GM12891 (cell line): Measurements from ENCODE around the gene PTPRN2.

ENCODE experiments used
- DNase-seq: peaks from one replicate; pipeline ENCODE4 v3.0.0; 2011; ENCODE audit warnings: low spot score; ENCODE audit not compliant: insufficient read length
- FAIRE-seq: peaks from 2 replicates; lab custom pipeline; 2011; peaks lifted over from hg19 to GRCh38; lab: Jason Lieb, UNC
- PAX5 ChIP-seq: IDR thresholded peaks from 2 replicates; pipeline ENCODE4 v1.6.1; 2011; ENCODE audit warnings: low read length, moderate library complexity, mild to moderate bottlenecking; ENCODE audit not compliant: insufficient read depth, severe bottlenecking
- POLR2A ChIP-seq: IDR thresholded peaks from 2 replicates; pipeline ENCODE4 v1.6.1; 2011; ENCODE audit warnings: low read depth, low read length, control low read depth
- POLR2AphosphoS5 ChIP-seq: IDR thresholded peaks from 2 replicates; pipeline ENCODE4 v1.6.1; 2011; ENCODE audit warnings: low read depth, low read length, control low read depth
- POU2F2 ChIP-seq: IDR thresholded peaks from 2 replicates; pipeline ENCODE4 v1.6.1; 2011; ENCODE audit warnings: low read depth, mild to moderate bottlenecking, control low read depth, low read length, moderate library complexity
- SPI1 ChIP-seq: IDR thresholded peaks from 2 replicates; pipeline ENCODE4 v1.6.1; 2011; ENCODE audit warnings: low read depth, low read length, control low read depth
- TAF1 ChIP-seq: IDR thresholded peaks from 2 replicates; pipeline ENCODE4 v1.6.1; 2011; ENCODE audit warnings: low read depth, low read length, control low read depth

PTPRN2 gene

DNA sequence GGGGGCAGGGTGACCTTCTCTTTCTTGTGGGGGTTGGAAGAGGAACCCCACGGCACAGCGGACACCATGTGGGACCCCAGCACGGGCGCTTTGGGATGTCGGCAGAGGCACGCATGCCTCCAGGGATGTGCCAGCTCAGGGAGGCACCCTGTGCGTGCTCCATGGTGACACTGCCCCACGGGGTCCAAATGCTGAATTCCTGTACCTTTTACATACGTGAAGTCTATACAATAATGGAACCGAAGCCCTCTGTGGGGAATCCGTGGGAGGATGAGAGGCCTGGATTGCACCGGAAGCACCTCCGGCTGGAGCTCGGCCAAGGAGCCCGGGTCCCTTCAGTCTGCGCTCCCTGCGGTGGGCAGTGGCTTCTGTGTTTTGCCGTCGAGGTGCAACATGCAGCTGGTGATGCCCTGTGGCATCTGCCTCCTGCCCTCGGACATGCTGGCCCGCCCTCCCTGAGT, 726.6 kb downstream of the PTPRN2 start:
- no peak for TF ChIP-seq POU2F2
- no peak for DNase-seq
- no peak for FAIRE-seq

DNA sequence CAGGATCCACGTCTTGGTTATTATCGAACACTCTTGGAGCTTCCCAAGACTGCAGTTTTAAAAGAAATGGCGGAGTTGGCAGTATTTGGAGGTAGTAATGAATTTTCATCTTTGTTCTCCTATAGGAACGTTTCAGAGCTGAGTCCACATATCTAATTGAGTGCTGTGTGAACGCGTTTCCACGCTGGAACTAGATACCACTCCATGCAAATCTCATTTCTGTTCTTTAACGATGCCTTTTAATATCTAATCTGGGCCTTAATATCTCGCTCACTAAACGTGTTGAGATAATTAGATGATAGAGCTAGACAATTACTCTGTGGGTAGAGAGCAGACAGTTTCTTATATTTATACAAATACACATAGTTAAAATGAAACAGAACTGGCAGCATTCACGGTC, 727.2 kb downstream of the PTPRN2 start:
- DNase-seq = no peak
- FAIRE-seq = no peak
- TF ChIP-seq POU2F2 = no peak
- TF ChIP-seq SPI1 = no peak
- no peak for TF ChIP-seq POLR2A
- TF ChIP-seq POLR2AphosphoS5 = no peak
- TF ChIP-seq PAX5 = no peak
- TF ChIP-seq TAF1 = no peak

DNA sequence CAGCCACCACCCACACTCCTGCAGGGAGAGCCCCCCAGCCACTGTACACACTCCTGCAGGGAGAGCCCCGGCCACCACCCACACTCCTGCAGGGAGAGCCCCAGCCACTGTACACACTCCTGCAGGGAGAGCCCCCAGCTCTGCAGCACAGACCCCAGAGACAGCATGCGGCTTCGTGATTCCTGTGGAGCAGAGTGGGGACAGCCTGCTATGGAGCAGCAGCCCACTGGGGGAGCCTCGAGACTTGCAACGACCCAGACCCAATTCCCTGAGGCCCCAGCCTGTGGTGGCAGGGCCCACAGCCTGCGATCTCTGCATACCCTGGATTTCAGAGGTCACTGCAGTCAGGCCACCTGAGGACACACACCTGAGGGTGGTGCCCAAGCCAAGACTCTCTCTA, 727.7 kb downstream of the PTPRN2 start:
- DNase-seq (no peak), FAIRE-seq (no peak)
- no peak for TF ChIP-seq POLR2AphosphoS5
- no peak for TF ChIP-seq POU2F2
- TF ChIP-seq PAX5 = no peak
- no peak for TF ChIP-seq POLR2A
- no peak for TF ChIP-seq TAF1
- TF ChIP-seq SPI1 = no peak

DNA sequence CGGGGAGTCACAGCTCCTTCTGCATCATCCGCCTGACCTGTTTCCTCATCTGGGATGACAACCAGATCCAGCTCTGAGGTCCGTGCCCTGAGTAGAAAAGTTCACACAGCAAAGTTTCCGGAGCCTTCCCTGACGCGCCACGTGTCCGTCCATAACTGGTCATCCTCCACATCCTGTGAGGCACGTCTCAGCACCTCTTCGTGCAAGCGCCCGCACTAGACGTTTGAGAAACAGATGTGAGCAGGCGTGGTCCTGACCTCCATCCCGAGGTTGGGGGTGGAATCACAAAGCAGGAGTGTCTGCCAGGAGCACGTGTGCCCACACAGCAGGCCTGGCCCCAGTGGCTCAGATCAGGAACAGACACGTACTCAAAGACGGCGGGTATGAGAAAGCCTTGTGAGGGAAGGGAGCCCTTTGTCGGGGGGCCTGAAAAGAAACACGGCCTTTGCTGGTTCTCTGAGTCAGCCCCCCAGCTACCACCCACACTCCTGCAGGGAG, 730.0 kb downstream of the PTPRN2 start:
- TF ChIP-seq TAF1 = no peak
- TF ChIP-seq PAX5 = no peak
- no peak for TF ChIP-seq POU2F2
- TF ChIP-seq POLR2A = no peak
- TF ChIP-seq POLR2AphosphoS5 = no peak
- TF ChIP-seq SPI1 = no peak
- FAIRE-seq = no peak
- no peak for DNase-seq

DNA sequence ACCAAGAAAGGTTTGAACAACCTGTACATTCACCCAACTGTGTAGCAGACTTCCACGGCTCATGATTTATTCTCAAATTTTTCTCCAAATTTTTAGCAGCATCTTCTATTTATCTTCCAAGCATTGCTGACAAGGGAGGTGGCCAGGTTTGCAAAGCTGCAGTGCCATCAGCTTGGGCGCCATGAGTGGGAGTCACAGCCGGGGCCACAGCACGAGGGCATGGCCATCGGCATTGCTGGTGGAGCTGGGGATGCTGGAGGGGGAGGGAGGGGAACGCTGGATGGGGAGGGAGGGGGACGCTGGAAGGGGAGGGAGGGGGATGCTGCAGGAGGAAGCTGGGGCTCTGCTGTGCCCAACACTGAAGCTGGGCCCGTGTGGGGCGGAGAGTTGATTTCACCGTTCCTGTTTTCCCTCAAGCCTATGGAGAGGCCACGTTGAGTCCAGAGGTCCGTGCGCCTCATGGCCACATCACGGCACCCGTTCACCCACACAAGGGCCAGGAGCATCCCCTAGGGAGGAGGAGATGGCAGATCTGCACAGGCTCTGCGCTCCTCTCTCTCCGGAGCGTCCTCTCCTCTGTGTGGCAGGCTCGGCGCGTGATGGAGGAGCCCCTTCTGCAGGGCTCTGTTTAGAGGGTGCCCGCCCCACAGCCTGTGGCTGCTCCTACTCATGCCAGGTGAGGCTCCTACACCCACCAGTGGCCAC, 730.6 kb downstream of the PTPRN2 start:
- FAIRE-seq = no peak
- TF ChIP-seq POLR2AphosphoS5 = no peak
- TF ChIP-seq TAF1 = no peak
- TF ChIP-seq POU2F2 = no peak
- no peak for TF ChIP-seq POLR2A
- no peak for TF ChIP-seq PAX5
- no peak for TF ChIP-seq SPI1
- DNase-seq = no peak

DNA sequence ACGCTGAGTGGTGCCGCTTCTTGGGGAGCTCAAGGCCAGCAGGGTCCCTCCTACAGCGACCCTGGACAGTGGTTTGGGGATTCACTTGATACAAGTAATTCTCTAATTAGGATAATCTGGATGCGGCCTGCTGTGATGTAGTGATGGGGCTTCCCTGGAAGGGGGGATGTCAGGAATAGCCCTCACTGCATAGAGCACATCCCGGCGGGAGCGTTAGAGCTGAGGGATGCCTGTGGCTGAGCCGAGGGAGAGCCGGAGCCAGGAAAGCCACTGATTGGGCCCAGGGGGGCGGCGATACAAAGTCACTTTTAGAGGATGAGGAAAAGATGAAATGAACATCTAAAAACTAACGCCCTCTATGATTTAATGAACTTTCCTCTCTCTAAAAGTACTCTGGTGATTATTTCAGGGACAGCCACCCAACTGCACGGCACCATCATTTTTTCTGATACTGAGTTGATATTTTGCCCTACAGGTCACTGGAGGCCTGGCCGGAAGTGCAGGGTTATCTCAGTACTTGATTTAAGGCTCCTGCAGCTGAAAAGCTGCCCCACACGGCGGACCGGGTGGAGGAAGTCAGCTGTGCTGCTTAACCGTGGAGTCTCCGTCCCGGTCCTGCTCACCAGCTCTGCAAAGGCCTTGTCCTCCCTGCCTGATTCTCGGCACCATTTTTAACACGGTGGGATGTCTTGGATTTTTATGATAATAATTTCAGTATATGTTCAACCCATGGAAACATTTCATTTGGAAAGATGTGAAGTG, 732.0 kb downstream of the PTPRN2 start:
- no peak for TF ChIP-seq POLR2AphosphoS5
- no peak for TF ChIP-seq POU2F2
- TF ChIP-seq SPI1 = no peak
- FAIRE-seq (no peak), DNase-seq (no peak)

DNA sequence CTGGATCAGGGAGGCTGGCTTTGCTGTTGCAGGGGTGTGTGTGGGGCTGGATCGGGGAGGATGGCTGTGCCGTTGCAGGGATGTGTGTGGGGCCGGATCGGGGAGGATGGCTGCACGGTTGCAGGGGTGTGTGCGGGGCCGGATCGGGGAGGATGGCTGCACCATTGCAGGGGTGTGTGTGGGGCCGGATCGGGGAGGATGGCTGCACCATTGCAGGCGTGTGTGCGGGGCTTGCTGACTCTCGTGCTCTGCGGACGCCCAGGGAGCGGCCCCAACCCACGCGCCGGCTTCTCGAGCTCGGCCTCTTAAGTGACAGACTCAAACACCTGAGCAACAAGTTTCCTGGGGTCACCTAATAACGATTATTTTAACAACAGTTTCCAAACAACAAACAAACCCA, 732.6 kb downstream of the PTPRN2 start:
- TF ChIP-seq PAX5 = no peak
- TF ChIP-seq TAF1 = no peak
- TF ChIP-seq POLR2AphosphoS5 = no peak
- TF ChIP-seq SPI1 = no peak
- no peak for TF ChIP-seq POLR2A
- no peak for TF ChIP-seq POU2F2
- FAIRE-seq (no peak), DNase-seq (no peak)

DNA sequence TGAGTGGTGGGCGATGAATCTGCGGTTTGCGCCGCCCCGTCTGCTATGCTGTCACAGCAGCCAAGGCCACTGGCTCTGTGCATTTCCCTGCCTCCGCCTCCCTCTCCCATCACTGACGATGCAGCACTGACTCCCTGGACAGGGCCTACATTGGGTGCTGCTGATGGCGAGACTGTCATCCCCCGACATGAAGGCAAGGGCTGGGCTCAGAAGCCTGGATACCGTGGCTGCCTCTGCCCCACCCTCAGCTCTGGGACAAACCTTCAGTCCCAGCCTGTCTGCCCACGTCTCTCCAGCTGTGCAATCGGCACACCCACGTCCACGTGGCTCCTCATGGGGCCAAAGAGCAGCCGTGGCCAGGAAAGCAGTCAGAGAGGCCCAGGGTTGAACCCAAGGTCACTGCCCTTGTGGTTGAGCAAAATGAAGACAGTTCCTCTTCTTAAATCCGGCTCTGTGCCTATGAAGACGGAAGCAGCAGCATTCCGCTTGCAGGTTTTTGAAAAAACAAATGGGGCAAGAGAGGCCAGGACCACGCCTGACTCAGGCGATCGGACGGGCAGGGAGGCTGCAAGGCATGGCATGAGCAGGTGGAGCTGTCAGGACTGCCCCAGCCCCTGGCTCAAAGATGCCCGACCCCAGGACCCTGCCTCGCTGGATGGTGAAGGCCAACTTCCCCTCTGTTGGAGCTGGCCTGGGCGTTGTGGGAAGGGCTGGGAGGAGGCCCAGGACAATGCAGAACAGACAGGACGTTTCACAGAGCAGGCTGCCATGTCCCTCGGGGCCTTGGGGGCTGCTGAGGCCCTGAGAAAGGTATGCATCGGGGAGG, 733.3 kb downstream of the PTPRN2 start:
- no peak for FAIRE-seq
- TF ChIP-seq SPI1 (no peak), POLR2A (no peak), PAX5 (no peak), TAF1 (no peak), POLR2AphosphoS5 (no peak), POU2F2 (no peak)
- no peak for DNase-seq

DNA sequence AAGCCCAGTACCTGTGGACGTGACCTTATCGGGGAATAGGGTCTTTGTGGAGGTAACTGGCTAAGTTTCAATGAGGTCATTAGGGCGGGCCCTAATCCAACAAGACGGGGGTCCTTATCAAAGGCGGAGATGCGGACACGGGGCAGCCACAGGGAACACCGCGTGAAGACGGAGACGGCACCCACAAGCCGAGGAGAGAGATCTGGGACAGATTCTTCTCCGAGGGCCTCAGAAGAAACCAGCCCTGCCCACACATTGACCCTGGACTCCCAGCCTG, 733.9 kb downstream of the PTPRN2 start:
- no peak for FAIRE-seq
- TF ChIP-seq SPI1 (no peak), POLR2AphosphoS5 (no peak), POLR2A (no peak), TAF1 (no peak), POU2F2 (no peak), PAX5 (no peak)
- no peak for DNase-seq
